HEK293 (cell line): ENCODE results near the gene DNAH8.
A peak's percentile ranks its signal among the peaks of the same experiment; 100 is the strongest.

Experiments
- CTCF ChIA-PET: fragments of 350-600 bp; formaldehyde crosslinking; extraction: SDS; loops from one replicate; lab custom pipeline; 2021; ENCODE audit warnings: antibody characterized with exemption; lab: Yijun Ruan, JAX
- POLR2A ChIA-PET: fragments of 300-600 bp; formaldehyde crosslinking; extraction: SDS; loops from one replicate; lab custom pipeline; 2020; ENCODE audit warnings: antibody characterized with exemption, inconsistent platforms; lab: Yijun Ruan, JAX
- H3K27ac ChIP-seq: fragments of 200-500 bp; sonication (Bioruptor generic); 2 replicates; pipeline ENCODE4 v1.5.1; 2014; ENCODE audit warnings: low read depth, low read length, control low read depth, inconsistent platforms; ENCODE audit errors: extremely low read depth
- H3K36me3 ChIP-seq, 2 experiments: fragments of 200-500 bp in 1 of 2; sonication (Bioruptor generic) in 1 of 2; 1 replicate in 1 of 2; 2 replicates in 1 of 2; pipeline ENCODE4 v1.5.1; 2014 to 2017; ENCODE audit warnings: inconsistent platforms in 2 of 2, low read length in 2 of 2; ENCODE audit not compliant: control insufficient read depth in 2 of 2, insufficient read depth in 1 of 2
- H3K4me1 ChIP-seq: fragments of 200-500 bp; sonication (Bioruptor generic); 2 replicates; pipeline ENCODE4 v1.5.1; 2014; ENCODE audit warnings: mild to moderate bottlenecking, low read length, inconsistent platforms; ENCODE audit not compliant: control insufficient read depth, insufficient read depth
- H3K4me3 ChIP-seq: 2 replicates; pipeline ENCODE4 v1.5.1; 2011; ENCODE audit warnings: low read depth, mild to moderate bottlenecking, control low read depth, low read length, moderate library complexity
- H3K9me3 ChIP-seq: fragments of 200-500 bp; sonication (Bioruptor generic); 2 replicates; pipeline ENCODE4 v1.5.1; 2014; ENCODE audit warnings: low read depth, low read length, inconsistent platforms; ENCODE audit not compliant: control insufficient read depth, insufficient read depth
- CTCF ChIP-seq: fragments of 450-650 bp; formaldehyde crosslinking; IDR thresholded peaks from 2 replicates; pipeline ENCODE4 v1.5.1; 2016; ENCODE audit warnings: missing biosample characterization, missing genetic modification characterization
- KLF17 ChIP-seq: fragments of 450-650 bp; formaldehyde crosslinking; IDR thresholded peaks from 2 replicates; pipeline ENCODE4 v1.5.1; 2016; ENCODE audit warnings: missing biosample characterization, missing genetic modification characterization
- OSR2 ChIP-seq: fragments of 450-650 bp; formaldehyde crosslinking; IDR thresholded peaks from 2 replicates; pipeline ENCODE4 v1.5.1; 2016; ENCODE audit warnings: missing biosample characterization, missing genetic modification characterization
- PRDM10 ChIP-seq: fragments of 450-650 bp; formaldehyde crosslinking; IDR thresholded peaks from 2 replicates; pipeline ENCODE4 v1.5.1; 2016; ENCODE audit warnings: missing biosample characterization, missing genetic modification characterization
- ZBTB49 ChIP-seq: fragments of 450-650 bp; formaldehyde crosslinking; IDR thresholded peaks from 2 replicates; pipeline ENCODE4 v1.5.1; 2016; ENCODE audit warnings: missing biosample characterization, missing genetic modification characterization, low read depth
- ZNF121 ChIP-seq: fragments of 450-650 bp; formaldehyde crosslinking; IDR thresholded peaks from 2 replicates; pipeline ENCODE4 v1.5.1; 2016; ENCODE audit warnings: missing biosample characterization, missing genetic modification characterization
- ZNF16 ChIP-seq: fragments of 450-650 bp; formaldehyde crosslinking; IDR thresholded peaks from 2 replicates; pipeline ENCODE4 v1.5.1; 2016; ENCODE audit warnings: low read depth, missing biosample characterization, missing genetic modification characterization
- ZNF274 ChIP-seq, 2 experiments: fragments of 200-500 bp in 1 of 2; fragments of 450-650 bp in 1 of 2; sonication (Bioruptor generic) in 1 of 2; formaldehyde crosslinking in 1 of 2; IDR thresholded peaks; 2 replicates each; pipeline versions ENCODE4 v1.5.1 to v1.6.1; 2014 to 2016; ENCODE audit warnings: borderline replicate concordance in 1 of 2, inconsistent platforms in 1 of 2, low read length in 1 of 2, missing biosample characterization in 1 of 2, missing genetic modification characterization in 1 of 2
- ZNF362 ChIP-seq: fragments of 450-650 bp; formaldehyde crosslinking; IDR thresholded peaks from 2 replicates; pipeline ENCODE4 v1.5.1; 2016; ENCODE audit warnings: missing biosample characterization, missing genetic modification characterization
- ZNF391 ChIP-seq: fragments of 450-650 bp; formaldehyde crosslinking; IDR thresholded peaks from 2 replicates; pipeline ENCODE4 v1.5.1; 2016; ENCODE audit warnings: low read depth, missing biosample characterization, missing genetic modification characterization, borderline replicate concordance
- ZNF792 ChIP-seq: fragments of 450-650 bp; formaldehyde crosslinking; IDR thresholded peaks from 2 replicates; pipeline ENCODE4 v1.5.1; 2016; ENCODE audit warnings: missing biosample characterization, missing genetic modification characterization

The DNAH8 gene

GRCh38 chr6:38942965-38943364 lies 227.9 kb downstream of the DNAH8 start:
- ChIA-PET CTCF (interaction anchor here (0.8 to 1.3 kb wide), 3 partner anchors 11 to 129 kb away, joined by 4 to 7 read pairs (median 7); no protein-coding TSS in a partner anchor), POLR2A (no interaction called here)
- no peaks in the 10 kb centered on the region for H3K36me3 ChIP-seq
- H3K27ac ChIP-seq = no peak overlapping the region
- TF ChIP-seq ZNF16 (tag by site-specific recombination) (peak; percentile 82), ZNF362 (tag by site-specific recombination) (no peak)
- H3K9me3 ChIP-seq = no peaks in the 10 kb centered on the region
- H3K4me3 ChIP-seq = no peak overlapping the region
- H3K4me1 ChIP-seq = no peaks in the 10 kb centered on the region; the same call in 1 of the 2 replicates

- CTCF ChIA-PET = interaction anchor here (0.6 to 1.3 kb wide), 7 partner anchors 9 to 366 kb away, joined by 3 to 7 read pairs (median 3); no protein-coding TSS in a partner anchor
- Histone ChIP-seq H3K4me3 (no peak overlapping the region), H3K9me3 (no peaks in the 10 kb centered on the region), H3K4me1 (no peaks in the 10 kb centered on the region; the same call in 1 of the 2 replicates), H3K36me3 (no peaks in the 10 kb centered on the region), H3K27ac (no peak overlapping the region)
- TF ChIP-seq PRDM10 (tag by site-specific recombination) = peak; percentile 65
- peak; percentile 38; the same call in 1 of the 2 replicates for TF ChIP-seq CTCF (tag by site-specific recombination)
- no peak for TF ChIP-seq ZNF792 (tag by site-specific recombination)
- POLR2A ChIA-PET = no interaction called here
These were observed 228.9 kb downstream of the DNAH8 start for GRCh38 chr6:38943964-38944363.

GRCh38 chr6:38944655-38945279 lies 229.7 kb downstream of the DNAH8 start:
- ChIA-PET CTCF (interaction anchor here (0.6 to 0.9 kb wide), 2 partner anchors 150 to 366 kb away, joined by 3 to 4 read pairs; no protein-coding TSS in a partner anchor), POLR2A (no interaction called here)
- Histone ChIP-seq H3K36me3 (no peaks in the 10 kb centered on the region), H3K27ac (no peak overlapping the region), H3K4me3 (no peak overlapping the region), H3K9me3 (no peaks in the 10 kb centered on the region), H3K4me1 (no peaks in the 10 kb centered on the region; the same call in 1 of the 2 replicates)
- TF ChIP-seq ZNF121 (tag by site-specific recombination) (no peak), KLF17 (tag by site-specific recombination) (no peak)

- Histone ChIP-seq H3K36me3 (no peaks in the 10 kb centered on the region), H3K27ac (no peak overlapping the region), H3K9me3 (no peaks in the 10 kb centered on the region), H3K4me1 (no peaks in the 10 kb centered on the region), H3K4me3 (no peak overlapping the region)
- ChIA-PET POLR2A (no interaction called here), CTCF (interaction anchor here (0.9 to 1.2 kb wide), 2 partner anchors 17 to 18 kb away, joined by 3 to 5 read pairs; no protein-coding TSS in a partner anchor)
- no peak for TF ChIP-seq ZNF391 (tag by site-specific recombination)
- TF ChIP-seq OSR2 (tag by site-specific recombination) = no peak
- TF ChIP-seq ZNF274 (IDR thresholded peaks at IDR 0.05; ENCODE audit: low read length) = no peak
- no peak for TF ChIP-seq ZNF274 (tag by site-specific recombination; IDR thresholded peaks at IDR 0.05; ENCODE audit: borderline replicate concordance)
- TF ChIP-seq ZBTB49 (tag by site-specific recombination) = no peak
These were observed 240.8 kb downstream of the DNAH8 start for GRCh38 chr6:38955861-38956260.
